Suprapubic skin (tissue), 3 donors: ENCODE measurements around the gene FLNB.

Experiments
- EP300 ChIP-seq: sonication (generic); formaldehyde crosslinking; IDR thresholded peaks from one replicate; pipeline ENCODE4 v1.6.1; 2017; ENCODE audit warnings: antibody characterized with exemption
- POLR2A ChIP-seq, 2 donors: fragments of 450-650 bp; IDR thresholded peaks; one replicate each; pipeline ENCODE4 v1.6.1; 2017; ENCODE audit warnings: antibody characterized with exemption in 2 of 2, mild to moderate bottlenecking in 2 of 2, moderate library complexity in 2 of 2
- TF ChIP-seq, protein P1 (sequence below), 2 donors: fragments of 200-600 bp in 1 of 2; fragments of 450-650 bp in 1 of 2; sonication (generic) in 1 of 2; IDR thresholded peaks; one replicate each; pipeline ENCODE4 v1.5.1; 2016 to 2019; ENCODE audit warnings: antibody characterized with exemption in 2 of 2, mild to moderate bottlenecking in 1 of 2, moderate library complexity in 1 of 2

DNA sequence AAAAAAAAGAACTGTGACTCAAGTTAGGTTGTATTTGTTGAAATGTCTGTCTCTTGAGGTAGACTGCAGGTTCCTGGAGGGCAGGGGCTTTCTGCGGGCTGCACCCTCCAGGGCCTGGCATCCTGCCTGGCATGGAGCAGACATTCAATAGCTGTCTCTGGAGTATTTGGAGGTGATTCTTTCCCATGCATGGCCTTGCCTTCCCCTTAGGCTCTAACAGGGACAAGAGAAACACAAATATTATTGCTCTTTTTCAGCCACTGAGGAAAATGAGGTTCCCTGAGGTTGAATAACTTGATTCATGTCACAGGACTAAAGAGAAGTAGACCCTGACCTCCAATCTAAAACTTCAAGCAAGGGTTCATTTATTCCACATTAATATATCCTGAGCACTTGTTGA lies 18.6 kb upstream of the FLNB start:
- TF ChIP-seq EP300 (no peak), POLR2A (IDR thresholded peaks at IDR 0.05) (no peak)
- TF ChIP-seq, protein P1, sequence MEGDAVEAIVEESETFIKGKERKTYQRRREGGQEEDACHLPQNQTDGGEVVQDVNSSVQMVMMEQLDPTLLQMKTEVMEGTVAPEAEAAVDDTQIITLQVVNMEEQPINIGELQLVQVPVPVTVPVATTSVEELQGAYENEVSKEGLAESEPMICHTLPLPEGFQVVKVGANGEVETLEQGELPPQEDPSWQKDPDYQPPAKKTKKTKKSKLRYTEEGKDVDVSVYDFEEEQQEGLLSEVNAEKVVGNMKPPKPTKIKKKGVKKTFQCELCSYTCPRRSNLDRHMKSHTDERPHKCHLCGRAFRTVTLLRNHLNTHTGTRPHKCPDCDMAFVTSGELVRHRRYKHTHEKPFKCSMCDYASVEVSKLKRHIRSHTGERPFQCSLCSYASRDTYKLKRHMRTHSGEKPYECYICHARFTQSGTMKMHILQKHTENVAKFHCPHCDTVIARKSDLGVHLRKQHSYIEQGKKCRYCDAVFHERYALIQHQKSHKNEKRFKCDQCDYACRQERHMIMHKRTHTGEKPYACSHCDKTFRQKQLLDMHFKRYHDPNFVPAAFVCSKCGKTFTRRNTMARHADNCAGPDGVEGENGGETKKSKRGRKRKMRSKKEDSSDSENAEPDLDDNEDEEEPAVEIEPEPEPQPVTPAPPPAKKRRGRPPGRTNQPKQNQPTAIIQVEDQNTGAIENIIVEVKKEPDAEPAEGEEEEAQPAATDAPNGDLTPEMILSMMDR (IDR thresholded peaks at IDR 0.05): no peak
